Epithelial cell of proximal tubule (primary cell): ENCODE measurements around the gene CCNQ. TPM values are rescaled to one million over a fixed set of nuclear protein-coding genes. Genes with fewer than 3 reads are reported as not detected.
"Not testable (repeated sequence)": the region's sequence is repeated elsewhere in the genome, so short reads cannot be mapped to it uniquely, and the experiment has no call there.

ENCODE experiments used
- DNase-seq: peaks from one replicate; pipeline ENCODE4 v3.0.0-alpha.2; 2011; ENCODE audit warnings: low read depth
- H3K4me3 ChIP-seq: 2 replicates; pipeline ENCODE4 v1.5.1; 2011; ENCODE audit warnings: low read depth, mild to moderate bottlenecking, low read length
- CTCF ChIP-seq: conservative IDR thresholded peaks from 2 replicates; pipeline ENCODE4 v1.5.1; 2012; ENCODE audit warnings: low read depth, mild to moderate bottlenecking, low read length
- total RNA-seq: library from RNA; depleted of rRNA; stranded (reverse); fragments of >200 nt; gene quantifications from 2 replicates; pipeline ENCODE4 v1.2.3, GENCODE V29; 2015

The CCNQ gene
- total RNA-seq, 1 donor from 2014 or later, result 31.4 TPM

- H3K4me3 ChIP-seq, result no peak overlapping the region
- DNase-seq, result no peak
- TF ChIP-seq CTCF, result no peak
These were observed 9.4 kb upstream of the CCNQ start for GRCh38 chrX:153608376-153608775.

- no peak for DNase-seq
- no peak for TF ChIP-seq CTCF
These were observed 7.6 kb upstream of the CCNQ start for GRCh38 chrX:153606503-153606902.

GRCh38 chrX:153604666-153605380, 5.9 kb upstream of the CCNQ start:
- H3K4me3 ChIP-seq, DNase-seq: not testable (repeated sequence)

More at GRCh38 chrX:153606503-153606902, 7.6 kb upstream of the CCNQ start:
- H3K4me3 ChIP-seq, result no peak overlapping the region

GRCh38 chrX:153603131-153603656, 4.3 kb upstream of the CCNQ start:
- H3K4me3 ChIP-seq, result no peak overlapping the region
- no peak for DNase-seq
- no peak for TF ChIP-seq CTCF

- TF ChIP-seq CTCF, result no peak
- H3K4me3 ChIP-seq, result no peak overlapping the region
- DNase-seq, result no peak
These were observed 3.7 kb upstream of the CCNQ start for GRCh38 chrX:153602601-153603000.

GRCh38 chrX:153601511-153602110, 2.7 kb upstream of the CCNQ start:
- TF ChIP-seq CTCF, result no peak
- H3K4me3 ChIP-seq, result no peak overlapping the region
- no peak for DNase-seq

- TF ChIP-seq CTCF, result no peak
- no peak for DNase-seq
- no peak overlapping the region for H3K4me3 ChIP-seq
These were observed 2.0 kb upstream of the CCNQ start for GRCh38 chrX:153600921-153601320.
